NB4 (cell line): ENCODE results near the gene FAM20C.
"Not testable (repeated sequence)": the region's sequence is repeated elsewhere in the genome, so short reads cannot be mapped to it uniquely, and the experiment has no call there.

Experiments used
- DNase-seq: peaks from one replicate; pipeline ENCODE4 v3.0.0; 2010; ENCODE audit warnings: low read depth
- H3K4me3 ChIP-seq: one replicate; pipeline ENCODE4 v1.5.1; 2011; ENCODE audit warnings: mild to moderate bottlenecking, low read depth, low read length, moderate library complexity
- CTCF ChIP-seq: IDR thresholded peaks from one replicate; pipeline ENCODE4 v1.5.1; 2012; ENCODE audit warnings: low read depth, low read length
- MAX ChIP-seq: IDR thresholded peaks from 2 replicates; pipeline ENCODE4 v1.6.1; 2011; ENCODE audit warnings: low read depth, low read length
- MYC ChIP-seq: IDR thresholded peaks from 2 replicates; pipeline ENCODE4 v1.6.1; 2011; ENCODE audit warnings: low read depth, low read length
- POLR2A ChIP-seq: IDR thresholded peaks from 2 replicates; pipeline ENCODE4 v1.6.1; 2011; ENCODE audit warnings: mild to moderate bottlenecking; ENCODE audit not compliant: insufficient read length; ENCODE audit errors: extremely low read depth

FAM20C gene

GRCh38 chr7:204326-204725 is 12.0 kb downstream of the FAM20C start:
- no peak for DNase-seq
- no peak overlapping the region for H3K4me3 ChIP-seq
- TF ChIP-seq MYC (no peak), CTCF (no peak), MAX (no peak)

GRCh38 chr7:205115-206010 is 13.0 kb downstream of the FAM20C start:
- no peak overlapping the region for H3K4me3 ChIP-seq
- no peak for TF ChIP-seq MYC
- TF ChIP-seq CTCF, result no peak
- TF ChIP-seq POLR2A, result no peak
- TF ChIP-seq MAX, result no peak
- no peak for DNase-seq

GRCh38 chr7:206351-206750 is 14.0 kb downstream of the FAM20C start:
- DNase-seq, H3K4me3 ChIP-seq: not testable (repeated sequence)

- no peak for DNase-seq
- H3K4me3 ChIP-seq, result no peak overlapping the region
- no peak for TF ChIP-seq POLR2A
- TF ChIP-seq MAX, result no peak
- no peak for TF ChIP-seq CTCF
- no peak for TF ChIP-seq MYC
Observed at GRCh38 chr7:207418-208129, 15.2 kb downstream of the FAM20C start.

GRCh38 chr7:208130-208673 is 15.8 kb downstream of the FAM20C start:
- no peak for DNase-seq
- no peak for TF ChIP-seq MYC
- H3K4me3 ChIP-seq, result no peak overlapping the region

GRCh38 chr7:208816-209215 is 16.4 kb downstream of the FAM20C start:
- no peak for DNase-seq
- TF ChIP-seq POLR2A (no peak), MAX (no peak), MYC (no peak), CTCF (no peak)
- H3K4me3 ChIP-seq, result no peak overlapping the region
